HepG2 (cell line): Measurements from ENCODE around the gene RBM19. TPM values are rescaled to one million over a fixed set of nuclear protein-coding genes. Genes with fewer than 3 reads are reported as not detected.

ENCODE experiments used
- ATAC-seq: fragments of 200-7000 bp; cut with Tn5 transposase; 3 replicates; pipeline ENCODE4 v1.9.1; 2020; ENCODE audit warnings: mild to moderate bottlenecking, moderate library complexity
- BruUV-seq: library from RNA; stranded (reverse); fragments of 400-500 nt; replicated peaks from 2 replicates; lab custom pipeline; 2021; lab: Mats Ljungman, UMichigan
- CTCF ChIA-PET: fragments of 300-600 bp; formaldehyde crosslinking; extraction: SDS; loops from one replicate; lab custom pipeline; 2021; ENCODE audit warnings: low total read pairs, inconsistent platforms, low intra/inter-chr PET ratio; lab: Yijun Ruan, JAX
- POLR2A ChIA-PET: fragments of 350-600 bp; sonication (Branson Sonifier 250); formaldehyde crosslinking; loops from one replicate; lab custom pipeline; 2020; ENCODE audit warnings: antibody characterized with exemption, inconsistent platforms; lab: Yijun Ruan, JAX
- DNase-seq: peaks from one replicate; pipeline ENCODE4 v3.0.0-alpha.2; 2015; ENCODE audit warnings: low spot score
- FAIRE-seq: peaks from 3 replicates; lab custom pipeline; 2011; peaks lifted over from hg19 to GRCh38; lab: Jason Lieb, UNC
- H2AFZ ChIP-seq: one replicate; pipeline ENCODE4 v1.6.1; 2011; ENCODE audit warnings: low read length, inconsistent platforms
- H3K27ac ChIP-seq: fragments of 300-600 bp; 3 replicates; pipeline ENCODE4 v1.8.0; 2011; ENCODE audit warnings: mixed run types, mild to moderate bottlenecking, mixed read lengths, low read length, inconsistent platforms; ENCODE audit not compliant: insufficient read depth; ENCODE audit errors: extremely low read length
- H3K27me3 ChIP-seq, 2 experiments: fragments of 200-600 bp in 1 of 2; 2 replicates in 1 of 2; 3 replicates in 1 of 2; pipeline versions ENCODE4 v1.6.0 to v1.8.0; 2011; ENCODE audit warnings: low read length in 2 of 2, mild to moderate bottlenecking in 2 of 2, moderate library complexity in 2 of 2, inconsistent platforms in 1 of 2; ENCODE audit not compliant: insufficient read depth in 2 of 2, control insufficient read depth in 1 of 2
- H3K36me3 ChIP-seq, 2 experiments: fragments of 200-600 bp in 1 of 2; replicated peaks in 1 of 2; 2 replicates in 1 of 2; 3 replicates in 1 of 2; pipeline versions ENCODE4 v1.5.1 to v1.8.0; 2011; ENCODE audit warnings: low read length in 2 of 2, inconsistent platforms in 1 of 2; ENCODE audit not compliant: insufficient read depth in 2 of 2, control insufficient read depth in 1 of 2
- H3K4me1 ChIP-seq: 2 replicates; pipeline ENCODE4 v1.5.1; 2012; ENCODE audit warnings: low read length, inconsistent platforms; ENCODE audit not compliant: insufficient read depth
- H3K4me2 ChIP-seq: 2 replicates; pipeline ENCODE4 v1.6.0; 2011; ENCODE audit warnings: low read depth, low read length, inconsistent platforms
- H3K4me3 ChIP-seq, 3 experiments: fragments of 200-600 bp in 1 of 3; sonication (generic), shearing (Covaris generic) in 1 of 3; replicated peaks in 1 of 3; 2 replicates each; pipeline ENCODE4 v1.5.1; 2011 to 2016; ENCODE audit warnings: low read length in 3 of 3, inconsistent platforms in 2 of 3, low read depth in 2 of 3, mild to moderate bottlenecking in 2 of 3, control low read depth in 1 of 3, mixed read lengths in 1 of 3; ENCODE audit not compliant: insufficient read depth in 1 of 3
- H3K79me2 ChIP-seq: one replicate; pipeline ENCODE4 v1.6.1; 2011; ENCODE audit warnings: low read length, inconsistent platforms; ENCODE audit not compliant: insufficient read depth
- H3K9ac ChIP-seq: 2 replicates; pipeline ENCODE4 v1.6.0; 2011; ENCODE audit warnings: mild to moderate bottlenecking, low read depth, low read length, inconsistent platforms; ENCODE audit not compliant: insufficient read depth
- H3K9me3 ChIP-seq: 2 replicates; pipeline ENCODE4 v1.5.1; 2012; ENCODE audit warnings: mild to moderate bottlenecking, low read length
- H4K20me1 ChIP-seq: 2 replicates; pipeline ENCODE4 v1.6.0; 2011; ENCODE audit warnings: inconsistent platforms, mild to moderate bottlenecking, low read length, moderate library complexity; ENCODE audit not compliant: insufficient read depth
- DR1 ChIP-seq: sonication (generic); formaldehyde crosslinking; IDR thresholded peaks from 2 replicates; pipeline ENCODE4 v1.8.0; 2021; ENCODE audit warnings: mild to moderate bottlenecking, missing genetic modification reagents, inconsistent platforms
- KLF6 ChIP-seq: IDR thresholded peaks from 2 replicates; pipeline ENCODE4 v1.8.0; 2016; ENCODE audit warnings: missing biosample characterization, missing genetic modification reagents
- LRRFIP1 ChIP-seq: sonication (generic); formaldehyde crosslinking; conservative IDR thresholded peaks from 2 replicates; pipeline ENCODE4 v1.4.0; 2020; ENCODE audit warnings: missing genetic modification reagents
- NPAS2 ChIP-seq: sonication (generic); formaldehyde crosslinking; IDR thresholded peaks from 2 replicates; pipeline ENCODE4 v1.8.0; 2022; ENCODE audit warnings: mild to moderate bottlenecking, missing genetic modification reagents, borderline replicate concordance
- ZBTB42 ChIP-seq: sonication (generic); formaldehyde crosslinking; IDR thresholded peaks from 2 replicates; pipeline ENCODE4 v1.5.0; 2020; ENCODE audit warnings: mild to moderate bottlenecking, missing genetic modification reagents
- ZEB1 ChIP-seq: IDR thresholded peaks from 2 replicates; pipeline ENCODE4 v1.6.1; 2012; ENCODE audit warnings: mild to moderate bottlenecking, low read depth, inconsistent platforms; ENCODE audit not compliant: insufficient replicate concordance
- WGBS: methylation state at CpG from one replicate; pipeline ENCODE4 v1.1.6; 2017; ENCODE audit warnings: low lambda C conversion rate; 5-methylcytosine and 5-hydroxymethylcytosine counted together
- in situ Hi-C: cut with HindIII; loops from 2 replicates; pipeline ENCODE4 v1.10.0; 2017; ENCODE audit warnings: low pct_unique_long_range_greater_than_20kb; ENCODE audit not compliant: extremely low pct_ligation_motif_present
- intact Hi-C: fragments of 100-400 bp; cut with micrococcal nuclease; formaldehyde crosslinking; loops from one replicate; pipeline ENCODE4 v1.10.0; 2022; ENCODE audit not compliant: unreplicated experiment
- polyA plus RNA-seq, 8 experiments: library from polyadenylated mRNA; depleted of rRNA in 3 of 8; stranded (reverse) in 7 of 8; unstranded in 1 of 8; fragments of >200 nt; fragmentation: Illumina TruSeq in 4 of 8; extraction: Trizol in 4 of 8; gene quantifications; 2 replicates each; pipeline versions ENCODE4 v1.2.1 to v1.2.3, GENCODE V29; 2011 to 2016; ENCODE audit warnings: low read depth in 4 of 8, missing spikeins in 1 of 8, mixed read lengths in 1 of 8; ENCODE audit not compliant: insufficient read depth in 1 of 8
- total RNA-seq, 5 experiments: library from RNA; depleted of rRNA; stranded (reverse); fragments of >200 nt; fragmentation: Illumina TruSeq; extraction: Trizol; gene quantifications; 2 replicates each; pipeline ENCODE4 v1.2.3, GENCODE V29; 2016; ENCODE audit warnings: low read depth in 1 of 5
- TF ChIP-seq, protein P1 (sequence below): sonication (generic); formaldehyde crosslinking; IDR thresholded peaks from 2 replicates; pipeline ENCODE4 v1.5.0; 2020; ENCODE audit warnings: missing genetic modification reagents, mild to moderate bottlenecking, borderline replicate concordance
- TF ChIP-seq, protein P2 (sequence below): sonication (generic); formaldehyde crosslinking; IDR thresholded peaks from 2 replicates; pipeline ENCODE4 v1.4.0; 2020; ENCODE audit warnings: missing genetic modification reagents

RBM19 gene
- total and polyA plus RNA-seq, 2 of the 13 experiments (the other 11 are each of a cell fraction or from before 2014, with no cell fraction given): 19.3 to 32.2 TPM

DNA sequence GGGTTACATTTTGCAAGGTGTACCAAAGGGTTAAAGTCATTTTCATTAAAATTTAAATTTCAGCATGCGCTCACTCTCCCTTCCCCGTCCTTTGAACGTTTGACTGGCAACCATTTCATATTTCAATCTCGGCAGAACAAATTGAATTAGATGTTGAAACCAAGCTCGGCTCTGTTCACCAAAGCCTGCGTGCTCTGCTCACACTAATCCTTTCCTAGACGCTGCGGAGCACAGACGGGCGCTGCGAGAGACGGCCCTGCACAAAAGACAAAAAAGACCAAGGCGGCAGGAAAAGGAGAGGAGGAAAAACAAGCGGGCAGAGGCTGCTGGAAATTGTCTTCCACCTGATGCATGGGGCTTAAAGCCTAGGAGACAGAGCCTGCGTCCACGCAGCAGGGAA is 149.3 kb downstream of the RBM19 start:
- H3K79me2 ChIP-seq: no peaks in the 10 kb centered on the region
- H3K4me2 ChIP-seq: no peak overlapping the region
- CTCF ChIA-PET: no interaction called here
- FAIRE-seq (no peak), ATAC-seq (no peak), DNase-seq (no peak)
- no peaks in the 10 kb centered on the region for H4K20me1 ChIP-seq
- peaks cover 24% of the 10 kb centered on the region for H3K4me1 ChIP-seq
- TF ChIP-seq, protein P1, sequence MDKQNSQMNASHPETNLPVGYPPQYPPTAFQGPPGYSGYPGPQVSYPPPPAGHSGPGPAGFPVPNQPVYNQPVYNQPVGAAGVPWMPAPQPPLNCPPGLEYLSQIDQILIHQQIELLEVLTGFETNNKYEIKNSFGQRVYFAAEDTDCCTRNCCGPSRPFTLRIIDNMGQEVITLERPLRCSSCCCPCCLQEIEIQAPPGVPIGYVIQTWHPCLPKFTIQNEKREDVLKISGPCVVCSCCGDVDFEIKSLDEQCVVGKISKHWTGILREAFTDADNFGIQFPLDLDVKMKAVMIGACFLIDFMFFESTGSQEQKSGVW (CRISPR knock-in tag): no peak
- no peak for TF ChIP-seq NPAS2 (CRISPR knock-in tag)
- no peak for TF ChIP-seq ZBTB42 (CRISPR knock-in tag)
- TF ChIP-seq ZEB1: no peak
- TF ChIP-seq LRRFIP1 (CRISPR knock-in tag): no peak
- no peak for TF ChIP-seq DR1 (CRISPR knock-in tag)
- TF ChIP-seq, protein P2, sequence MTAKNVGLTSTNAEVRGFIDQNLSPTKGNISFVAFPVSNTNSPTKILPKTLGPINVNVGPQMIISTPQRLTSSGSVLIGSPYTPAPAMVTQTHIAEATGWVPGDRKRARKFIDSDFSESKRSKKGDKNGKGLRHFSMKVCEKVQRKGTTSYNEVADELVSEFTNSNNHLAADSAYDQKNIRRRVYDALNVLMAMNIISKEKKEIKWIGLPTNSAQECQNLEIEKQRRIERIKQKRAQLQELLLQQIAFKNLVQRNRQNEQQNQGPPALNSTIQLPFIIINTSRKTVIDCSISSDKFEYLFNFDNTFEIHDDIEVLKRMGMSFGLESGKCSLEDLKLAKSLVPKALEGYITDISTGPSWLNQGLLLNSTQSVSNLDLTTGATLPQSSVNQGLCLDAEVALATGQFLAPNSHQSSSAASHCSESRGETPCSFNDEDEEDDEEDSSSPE (CRISPR knock-in tag): no peak
- TF ChIP-seq KLF6: no peak
- no peak overlapping the region for H3K4me3 ChIP-seq
- BruUV-seq: no TSS peak
- POLR2A ChIA-PET: no interaction called here
- H3K36me3 ChIP-seq: peaks cover 0 to 12% of the 10 kb centered on the region in 2 experiments; a peak in 1 of 5 replicates
- no peak overlapping the region for H2AFZ ChIP-seq
- intact Hi-C loops: loop anchor here (5.0 kb wide), 1 partner anchor 210 kb away; no protein-coding TSS in a partner anchor
- H3K27ac ChIP-seq: no peak overlapping the region
- H3K27me3 ChIP-seq: no peaks in the 10 kb centered on the region
- H3K9ac ChIP-seq: no peak overlapping the region
- 87% methylated on average over 16 of the region's 16 CpGs for WGBS
- H3K9me3 ChIP-seq: no peaks in the 10 kb centered on the region
- in situ Hi-C loops: no loop called here
